Measurements from ENCODE around the gene ARGLU1. TPM values are rescaled to one million over a fixed set of nuclear protein-coding genes. Genes with fewer than 3 reads are reported as not detected.

The ARGLU1 gene
- total RNA-seq, 1 donor from 2014 or later, result 23.2 TPM

GRCh38 chr13:106548064-106548696 lies 19.8 kb downstream of the ARGLU1 start:
- no peak for DNase-seq (ENCODE audit: low read depth in 2 of 2)

- DNase-seq (ENCODE audit: low read depth in 2 of 2), result no peak
These were observed 26.1 kb downstream of the ARGLU1 start for GRCh38 chr13:106541826-106542225.

- DNase-seq (ENCODE audit: low read depth in 2 of 2), result no peak
These were observed 27.3 kb downstream of the ARGLU1 start for GRCh38 chr13:106540613-106541012.

GRCh38 chr13:106537521-106537920 lies 30.4 kb downstream of the ARGLU1 start:
- peak in 1 of 2 donors; percentile 79 for DNase-seq (ENCODE audit: low read depth in 2 of 2)

GRCh38 chr13:106536244-106537034 lies 31.5 kb downstream of the ARGLU1 start:
- DNase-seq (ENCODE audit: low read depth in 2 of 2), result peak; percentile 75 to 92

GRCh38 chr13:106535552-106536243 lies 32.2 kb downstream of the ARGLU1 start, which contains the start of gene EFNB2:
Gene EFNB2, minus strand, starts transcription at chr13:106535662. Its CDS starts 698 bp downstream, at chr13:106534964.
- DNase-seq (ENCODE audit: low read depth in 2 of 2), result peak; percentile 88 to 95

- peak in 1 of 2 donors; percentile 21 for DNase-seq (ENCODE audit: low read depth in 2 of 2)
These were observed 33.0 kb downstream of the ARGLU1 start for GRCh38 chr13:106534639-106535551.

- peak in 1 of 2 donors; percentile 50 for DNase-seq (ENCODE audit: low read depth in 2 of 2)
These were observed 33.8 kb downstream of the ARGLU1 start for GRCh38 chr13:106533943-106534638.

GRCh38 chr13:106533101-106533942 lies 34.6 kb downstream of the ARGLU1 start:
- peak in 1 of 2 donors; percentile 82 for DNase-seq (ENCODE audit: low read depth in 2 of 2)

GRCh38 chr13:106532111-106532929 lies 35.6 kb downstream of the ARGLU1 start:
- peak in 1 of 2 donors; percentile 60 for DNase-seq (ENCODE audit: low read depth in 2 of 2)

GRCh38 chr13:106530980-106531481 lies 36.9 kb downstream of the ARGLU1 start:
- peak in 1 of 2 donors; percentile 46 for DNase-seq (ENCODE audit: low read depth in 2 of 2)

- peak in 1 of 2 donors; percentile 66 for DNase-seq (ENCODE audit: low read depth in 2 of 2)
These were observed 37.6 kb downstream of the ARGLU1 start for GRCh38 chr13:106530171-106530851.

- peak in 1 of 2 donors; percentile 26 for DNase-seq (ENCODE audit: low read depth in 2 of 2)
These were observed 38.3 kb downstream of the ARGLU1 start for GRCh38 chr13:106529415-106530170.

- no peak for DNase-seq (ENCODE audit: low read depth in 2 of 2)
These were observed 39.1 kb downstream of the ARGLU1 start for GRCh38 chr13:106528718-106529414.

GRCh38 chr13:106527826-106528225 lies 40.1 kb downstream of the ARGLU1 start:
- DNase-seq (ENCODE audit: low read depth in 2 of 2), result no peak

GRCh38 chr13:106527445-106527801 lies 40.5 kb downstream of the ARGLU1 start:
- DNase-seq (ENCODE audit: low read depth in 2 of 2), result no peak

Data from dermis microvascular lymphatic vessel endothelial cell (primary cell).